ENCODE data around the gene MBNL1. TPM values are rescaled to one million over a fixed set of nuclear protein-coding genes. Genes with fewer than 3 reads are reported as not detected.

MBNL1 gene
- total RNA-seq, 1 donor from 2014 or later: 296 TPM

DNA sequence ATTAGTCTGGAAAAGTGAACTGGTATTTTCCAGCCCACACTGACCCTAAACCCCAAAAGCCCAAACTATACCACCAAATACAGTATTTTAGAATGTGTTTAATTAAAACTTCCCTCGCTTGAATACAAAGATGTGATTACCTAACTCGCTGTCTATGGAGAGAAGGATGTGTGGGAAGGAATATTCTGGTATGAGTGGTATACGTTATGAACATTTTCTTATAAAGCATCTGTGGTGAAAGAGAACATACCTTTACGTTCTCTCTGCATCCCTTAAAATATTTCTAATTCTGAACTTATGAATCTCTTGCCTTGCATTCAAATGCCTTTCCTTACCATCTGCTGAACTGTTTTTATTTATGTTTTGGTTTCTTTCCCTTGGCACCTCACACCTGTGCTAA, 201.4 kb downstream of the MBNL1 start:
- no peak overlapping the region for H3K4me3 Mint-ChIP-seq
- H3K27me3 Mint-ChIP-seq: peaks cover 6% of the 10 kb centered on the region
- peaks cover 9% of the 10 kb centered on the region for H3K36me3 Mint-ChIP-seq (ENCODE audit: low read depth)
- peaks cover 9% of the 10 kb centered on the region for H3K4me1 Mint-ChIP-seq
- H3K27ac Mint-ChIP-seq: no peak overlapping the region
- DNase-seq: no peak
- intact Hi-C loops (cut with micrococcal nuclease): loop anchor here (5.0 kb wide), 2 partner anchors 37 to 288 kb away; no protein-coding TSS in a partner anchor
- no peaks in the 10 kb centered on the region for H3K9me3 Mint-ChIP-seq

DNA sequence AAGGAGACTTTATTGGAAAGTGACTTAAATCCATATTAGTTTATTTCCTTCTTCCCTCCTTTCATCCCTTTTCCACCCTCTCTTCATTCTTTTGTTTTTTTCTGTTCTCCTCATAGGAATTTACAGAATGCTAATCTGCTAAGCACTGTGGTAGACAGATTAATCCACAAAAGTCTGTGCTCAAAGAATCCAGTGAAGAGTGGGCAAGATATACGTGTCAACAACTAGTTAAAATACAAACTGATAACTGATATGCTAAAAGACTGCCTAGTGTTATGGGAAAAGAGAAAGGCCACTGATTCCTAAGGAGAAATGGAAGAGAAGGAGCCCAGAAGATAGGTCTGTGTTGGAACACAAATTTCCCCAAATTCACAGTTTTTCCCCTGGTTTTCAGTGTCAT, 202.2 kb downstream of the MBNL1 start:
- Mint-ChIP-seq H3K36me3 (ENCODE audit: low read depth) (peaks cover 7% of the 10 kb centered on the region), H3K4me3 (no peak overlapping the region), H3K27me3 (peaks cover 6% of the 10 kb centered on the region), H3K9me3 (no peaks in the 10 kb centered on the region), H3K27ac (no peak overlapping the region), H3K4me1 (peaks cover 9% of the 10 kb centered on the region)
- intact Hi-C loops (cut with micrococcal nuclease): loop anchor here (5.0 kb wide), 2 partner anchors 36 to 289 kb away; no protein-coding TSS in a partner anchor
- no peak for DNase-seq

DNA sequence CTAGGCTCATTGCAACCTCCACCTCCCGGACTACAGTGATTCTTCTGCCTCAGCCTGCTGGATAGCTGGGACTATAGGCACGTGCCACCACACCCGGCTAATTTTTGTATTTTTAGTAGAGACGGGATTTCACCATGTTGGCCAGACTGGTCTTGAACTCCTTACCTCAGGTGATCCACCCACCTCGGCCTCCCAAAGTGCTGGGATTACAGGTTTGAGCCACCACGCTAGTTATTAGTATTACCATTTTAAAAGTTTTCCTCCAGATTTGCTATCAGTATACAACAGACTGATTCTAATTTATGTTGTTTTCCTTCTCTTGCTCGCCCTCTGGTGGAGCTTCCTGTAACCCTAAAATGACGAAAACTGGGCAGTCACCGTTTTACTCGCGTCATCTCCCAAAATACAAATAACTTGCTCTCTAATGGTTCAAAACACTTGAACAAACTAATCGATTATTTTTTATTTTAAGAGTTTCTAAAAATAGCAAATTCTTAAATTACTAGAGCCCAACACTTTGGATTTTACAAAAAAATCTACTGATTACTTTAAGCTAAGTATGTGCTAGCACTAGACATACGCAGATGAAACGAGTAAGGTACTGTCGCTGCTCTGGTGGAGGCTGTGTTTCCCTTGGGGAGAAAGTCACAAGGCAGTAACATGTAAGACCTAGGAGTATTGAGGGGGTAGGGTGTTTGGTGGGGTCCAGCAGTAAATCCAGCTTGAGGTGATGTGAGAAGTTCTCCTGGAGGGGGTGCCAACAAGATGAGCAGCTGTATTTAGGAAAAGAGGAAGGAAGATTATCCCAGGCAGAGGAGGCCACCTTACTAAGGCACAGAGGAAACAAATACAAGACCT, 203.3 kb downstream of the MBNL1 start:
- Mint-ChIP-seq H3K9me3 (no peaks in the 10 kb centered on the region), H3K4me3 (peak overlapping the region; percentile 36), H3K4me1 (peaks cover 6% of the 10 kb centered on the region), H3K27me3 (peaks cover 9% of the 10 kb centered on the region), H3K36me3 (ENCODE audit: low read depth) (peaks cover under 1% of the 10 kb centered on the region), H3K27ac (no peak overlapping the region)
- DNase-seq: peak; percentile 89
- intact Hi-C loops (cut with micrococcal nuclease): loop anchor here (1.0 to 5.0 kb wide), 4 partner anchors 35 to 400 kb away; no protein-coding TSS in a partner anchor

DNA sequence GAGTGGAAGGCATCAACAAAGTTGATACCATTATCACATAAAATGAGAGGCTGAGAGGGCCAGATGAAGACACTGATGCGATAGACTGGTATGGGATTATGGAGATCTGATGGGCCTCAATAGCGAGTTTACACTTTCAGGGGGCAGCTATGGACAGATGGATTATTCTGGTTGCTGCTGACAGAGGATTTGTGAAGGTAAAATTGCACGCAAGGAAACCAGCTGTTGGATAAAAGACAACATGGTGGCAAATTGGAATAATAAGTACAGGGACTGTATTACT, 203.9 kb downstream of the MBNL1 start:
- H3K4me3 Mint-ChIP-seq: no peak overlapping the region

DNA sequence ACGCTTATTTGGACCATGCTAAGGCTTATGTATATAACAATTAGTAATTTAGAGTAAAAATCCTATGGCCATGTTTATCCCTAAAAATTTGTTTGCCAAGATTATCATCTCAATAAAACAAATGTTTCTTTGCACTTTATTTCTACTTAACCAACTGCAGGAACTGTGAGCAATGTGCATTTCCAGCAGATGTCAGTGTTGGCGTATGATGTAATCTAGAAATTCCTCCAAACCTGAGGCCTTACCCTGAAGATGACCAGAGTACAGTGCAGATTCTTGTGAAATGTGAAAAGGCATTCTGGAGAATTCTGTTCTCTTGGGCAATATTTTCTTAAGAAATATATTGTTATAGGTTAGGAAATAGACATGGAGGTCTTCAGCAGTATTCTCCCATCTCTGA, 205.9 kb downstream of the MBNL1 start:
- peak; percentile 72 for DNase-seq
- peaks cover 5% of the 10 kb centered on the region for H3K4me1 Mint-ChIP-seq
- intact Hi-C loops (cut with micrococcal nuclease): loop anchor here (1.0 to 5.0 kb wide), 3 partner anchors 33 to 292 kb away; no protein-coding TSS in a partner anchor
- H3K27me3 Mint-ChIP-seq: peaks cover 17% of the 10 kb centered on the region
- no peaks in the 10 kb centered on the region for H3K36me3 Mint-ChIP-seq (ENCODE audit: low read depth)
- no peaks in the 10 kb centered on the region for H3K9me3 Mint-ChIP-seq
- no peak overlapping the region for H3K27ac Mint-ChIP-seq
- H3K4me3 Mint-ChIP-seq: no peak overlapping the region

More for the DNA sequence above, 203.9 kb downstream of the MBNL1 start:
- H3K9me3 Mint-ChIP-seq: no peaks in the 10 kb centered on the region
- no peak overlapping the region for H3K27ac Mint-ChIP-seq
- peaks cover 9% of the 10 kb centered on the region for H3K27me3 Mint-ChIP-seq
- H3K4me1 Mint-ChIP-seq: peaks cover 5% of the 10 kb centered on the region
- H3K36me3 Mint-ChIP-seq (ENCODE audit: low read depth): no peaks in the 10 kb centered on the region
- intact Hi-C loops (cut with micrococcal nuclease): loop anchor here (1.0 to 5.0 kb wide), 4 partner anchors 35 to 400 kb away; no protein-coding TSS in a partner anchor
- DNase-seq: no peak

DNA sequence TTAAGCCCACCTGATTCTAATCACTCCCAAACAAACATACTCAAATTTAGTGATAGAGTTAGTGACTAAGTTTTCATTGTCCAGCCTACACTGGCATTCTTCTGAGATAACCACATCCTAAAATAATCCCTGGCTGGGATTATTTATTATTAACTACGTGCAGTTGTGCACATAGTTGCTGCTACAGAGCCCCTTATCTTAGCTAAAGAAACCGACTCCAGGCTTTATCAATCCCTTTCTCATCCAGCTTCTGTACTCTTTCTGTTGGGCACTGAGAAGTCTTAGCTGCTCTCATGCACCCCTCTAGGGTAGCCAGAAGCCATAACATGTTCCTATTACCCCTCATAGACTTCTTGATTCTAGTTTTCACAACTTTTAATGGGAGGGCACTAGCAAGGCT, 208.7 kb downstream of the MBNL1 start:
- intact Hi-C loops (cut with micrococcal nuclease): no loop called here
- DNase-seq: no peak
- Mint-ChIP-seq H3K4me1 (peaks cover 3% of the 10 kb centered on the region), H3K36me3 (ENCODE audit: low read depth) (peaks cover 2% of the 10 kb centered on the region), H3K4me3 (no peak overlapping the region), H3K9me3 (peaks cover 7% of the 10 kb centered on the region), H3K27me3 (peaks cover 37% of the 10 kb centered on the region), H3K27ac (no peak overlapping the region)

DNA sequence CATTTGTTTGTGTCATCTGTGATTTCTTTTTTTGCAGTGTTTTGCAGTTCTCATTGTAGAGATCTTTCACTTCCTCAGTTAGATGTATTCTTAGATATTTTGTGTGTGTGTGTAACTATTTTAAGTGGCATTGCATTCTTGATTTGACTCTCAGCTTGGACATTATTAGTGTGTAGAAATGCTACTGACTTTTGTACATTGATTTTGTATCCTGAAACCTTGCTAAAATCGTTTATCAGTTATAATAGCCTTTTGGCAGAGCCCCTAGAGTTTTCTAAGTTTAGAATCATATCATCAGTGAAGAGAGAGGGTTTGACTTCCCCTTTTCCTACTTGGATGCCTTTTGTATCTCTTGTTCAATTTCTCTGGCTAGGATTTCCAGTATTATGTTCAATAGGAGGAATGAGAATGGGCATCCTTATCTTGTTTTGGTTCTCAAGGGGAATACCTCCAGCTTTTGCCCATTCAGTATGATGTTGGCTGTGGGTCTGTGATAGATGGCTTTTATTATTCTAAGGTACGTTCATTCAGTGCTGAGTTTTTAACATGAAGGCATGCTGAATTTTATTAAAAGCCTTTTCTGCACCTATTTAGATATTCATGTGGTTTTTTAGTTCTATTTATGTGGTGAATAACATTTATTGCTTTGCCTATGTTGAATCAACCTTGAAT, 211.7 kb downstream of the MBNL1 start:
- peaks cover 2% of the 10 kb centered on the region for H3K36me3 Mint-ChIP-seq (ENCODE audit: low read depth)

DNA sequence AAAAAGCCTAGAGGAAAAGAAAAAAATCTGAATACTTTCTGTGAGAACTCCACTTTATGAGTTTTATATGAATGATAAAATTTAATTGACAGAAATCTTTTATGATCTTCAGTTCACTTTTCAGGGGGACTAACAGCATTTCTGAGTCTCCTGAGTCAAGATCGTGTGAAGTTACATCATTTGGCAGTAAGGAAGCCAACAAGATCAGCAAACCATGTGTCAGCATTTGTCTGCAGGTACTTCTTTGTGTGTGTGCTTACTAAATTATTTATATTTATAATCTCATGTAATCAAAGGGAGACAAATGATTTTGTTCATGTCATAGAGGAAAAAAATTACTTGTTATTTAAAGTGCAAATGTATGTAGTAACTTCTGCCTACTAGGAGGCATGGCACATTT, 217.6 kb downstream of the MBNL1 start:
- DNase-seq: no peak
- no peaks in the 10 kb centered on the region for H3K4me1 Mint-ChIP-seq
- H3K4me3 Mint-ChIP-seq: no peak overlapping the region
- peaks cover 16% of the 10 kb centered on the region for H3K27me3 Mint-ChIP-seq
- intact Hi-C loops (cut with micrococcal nuclease): no loop called here
- H3K9me3 Mint-ChIP-seq: peaks cover 8% of the 10 kb centered on the region
- peaks cover 2% of the 10 kb centered on the region for H3K36me3 Mint-ChIP-seq (ENCODE audit: low read depth)
- no peak overlapping the region for H3K27ac Mint-ChIP-seq

More for the DNA sequence above, 211.7 kb downstream of the MBNL1 start:
- H3K4me1 Mint-ChIP-seq: no peaks in the 10 kb centered on the region
- no peak overlapping the region for H3K27ac Mint-ChIP-seq
- H3K4me3 Mint-ChIP-seq: no peak overlapping the region
- no peak for DNase-seq
- peaks cover 8% of the 10 kb centered on the region for H3K9me3 Mint-ChIP-seq
- peaks cover 37% of the 10 kb centered on the region for H3K27me3 Mint-ChIP-seq
- intact Hi-C loops (cut with micrococcal nuclease): no loop called here

DNA sequence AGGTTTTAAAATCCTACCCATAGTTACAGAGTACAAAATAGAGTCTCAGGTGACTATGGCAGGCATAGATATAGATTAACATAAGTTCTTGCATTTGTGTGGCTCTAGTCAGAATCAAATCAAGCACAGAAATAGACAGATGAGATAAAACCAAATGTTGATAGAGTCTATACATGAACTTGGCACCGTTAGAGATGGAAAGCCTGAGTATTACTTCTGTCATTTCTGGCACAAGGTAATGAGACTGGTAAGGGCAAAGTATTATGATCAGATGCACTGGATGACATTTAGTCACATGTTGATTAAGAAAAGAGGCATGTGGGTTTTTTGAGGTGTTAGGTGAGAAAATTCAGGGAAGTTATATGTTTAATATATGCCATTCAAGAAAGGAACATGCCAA, 219.7 kb downstream of the MBNL1 start:
- intact Hi-C loops (cut with micrococcal nuclease): no loop called here
- H3K9me3 Mint-ChIP-seq: no peaks in the 10 kb centered on the region
- H3K27me3 Mint-ChIP-seq: peaks cover 9% of the 10 kb centered on the region
- no peak for DNase-seq
- H3K27ac Mint-ChIP-seq: no peak overlapping the region
- H3K36me3 Mint-ChIP-seq (ENCODE audit: low read depth): no peaks in the 10 kb centered on the region
- no peak overlapping the region for H3K4me3 Mint-ChIP-seq
- H3K4me1 Mint-ChIP-seq: no peaks in the 10 kb centered on the region

DNA sequence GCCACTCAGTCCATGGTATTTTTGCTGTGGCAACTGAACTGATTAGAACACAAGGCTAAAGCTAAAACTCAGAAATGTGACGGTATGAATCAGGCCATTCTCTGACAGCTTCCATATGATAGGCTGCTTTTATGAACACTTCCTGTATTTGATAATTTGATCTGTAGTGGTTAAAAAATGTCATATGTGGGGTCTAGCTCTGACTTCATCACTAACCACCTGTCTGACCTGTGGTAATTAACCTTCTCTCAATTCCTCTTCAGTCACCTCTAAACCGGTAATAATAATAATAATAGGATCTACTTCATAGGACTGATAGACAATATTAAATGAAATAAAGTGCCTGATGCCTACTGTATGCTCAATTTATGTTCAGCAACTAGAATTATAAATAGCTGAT, 223.2 kb downstream of the MBNL1 start:
- intact Hi-C loops (cut with micrococcal nuclease): no loop called here

DNA sequence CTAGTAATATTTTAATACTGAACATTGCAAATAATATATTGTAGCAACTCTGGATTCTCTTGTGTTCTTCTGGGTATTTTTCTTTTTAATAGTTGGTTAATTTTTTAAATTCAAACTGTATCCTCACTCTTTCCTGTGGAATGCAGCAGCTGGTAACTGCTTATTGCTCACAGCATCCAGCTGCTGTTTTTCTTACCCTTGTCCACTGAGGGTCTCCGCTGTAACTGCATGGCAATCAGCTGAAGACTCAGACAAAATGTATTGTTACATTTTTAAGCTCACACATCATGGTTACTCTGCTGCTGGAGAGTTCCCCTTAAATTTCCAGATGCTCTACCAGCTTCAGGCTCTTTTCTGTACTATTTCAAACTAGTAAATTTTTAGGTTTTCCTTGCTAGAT, 227.6 kb downstream of the MBNL1 start:
- Mint-ChIP-seq H3K4me3 (no peak overlapping the region), H3K27me3 (peaks cover 22% of the 10 kb centered on the region), H3K36me3 (ENCODE audit: low read depth) (no peaks in the 10 kb centered on the region), H3K9me3 (no peaks in the 10 kb centered on the region), H3K4me1 (peaks cover 21% of the 10 kb centered on the region), H3K27ac (no peak overlapping the region)
- no peak for DNase-seq
- intact Hi-C loops (cut with micrococcal nuclease): no loop called here

More for the DNA sequence above, 223.2 kb downstream of the MBNL1 start:
- Mint-ChIP-seq H3K36me3 (ENCODE audit: low read depth) (no peaks in the 10 kb centered on the region), H3K27me3 (peaks cover 23% of the 10 kb centered on the region), H3K4me3 (no peak overlapping the region), H3K27ac (no peak overlapping the region), H3K9me3 (no peaks in the 10 kb centered on the region), H3K4me1 (peaks cover 3% of the 10 kb centered on the region)
- DNase-seq: no peak

DNA sequence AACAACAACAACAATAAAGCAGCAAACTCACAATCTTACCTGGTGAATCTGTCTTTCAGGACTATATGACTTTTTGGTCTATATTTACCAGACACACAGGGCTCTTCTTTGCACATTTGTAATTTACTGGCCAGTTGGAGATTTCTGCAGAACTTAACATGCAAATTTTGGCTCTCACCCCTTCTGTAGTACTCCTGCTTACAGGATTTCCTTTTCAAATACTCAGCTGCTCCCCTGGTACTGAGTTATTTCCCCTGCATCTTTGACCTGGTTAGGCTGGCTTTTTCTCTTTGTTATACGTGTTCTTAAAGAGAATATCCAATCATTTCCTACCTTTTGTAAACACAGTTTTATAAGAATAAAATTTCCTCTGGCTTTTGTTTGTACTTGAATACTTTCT, 228.0 kb downstream of the MBNL1 start:
- Mint-ChIP-seq H3K4me1 (peaks cover 21% of the 10 kb centered on the region), H3K27ac (no peak overlapping the region), H3K9me3 (no peaks in the 10 kb centered on the region), H3K4me3 (no peak overlapping the region), H3K27me3 (peaks cover 18% of the 10 kb centered on the region), H3K36me3 (ENCODE audit: low read depth) (no peaks in the 10 kb centered on the region)
- intact Hi-C loops (cut with micrococcal nuclease): no loop called here
- DNase-seq: no peak

DNA sequence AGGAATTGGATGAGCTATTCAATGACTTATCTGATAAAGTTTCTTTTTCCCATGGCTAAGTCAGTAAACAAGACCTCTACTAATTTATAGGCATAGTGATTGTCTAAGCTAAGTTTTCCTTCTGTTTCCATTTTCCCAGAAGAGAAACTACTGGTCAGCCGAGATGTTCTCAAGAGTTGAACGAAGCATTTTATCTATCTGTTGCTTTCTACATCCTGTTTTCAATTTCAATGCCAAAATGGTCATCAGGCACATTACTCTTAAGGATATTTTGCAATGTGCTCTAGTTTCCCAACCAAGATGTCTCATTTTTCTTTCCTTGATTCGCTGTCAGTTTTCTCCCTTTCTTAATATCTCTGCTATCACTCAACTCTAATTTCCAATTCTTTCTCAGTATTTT, 228.7 kb downstream of the MBNL1 start:
- Mint-ChIP-seq H3K4me1 (peaks cover 21% of the 10 kb centered on the region), H3K27ac (no peak overlapping the region), H3K9me3 (no peaks in the 10 kb centered on the region), H3K27me3 (peaks cover 18% of the 10 kb centered on the region), H3K36me3 (ENCODE audit: low read depth) (peaks cover 1% of the 10 kb centered on the region), H3K4me3 (no peak overlapping the region)
- DNase-seq: no peak
- intact Hi-C loops (cut with micrococcal nuclease): no loop called here

DNA sequence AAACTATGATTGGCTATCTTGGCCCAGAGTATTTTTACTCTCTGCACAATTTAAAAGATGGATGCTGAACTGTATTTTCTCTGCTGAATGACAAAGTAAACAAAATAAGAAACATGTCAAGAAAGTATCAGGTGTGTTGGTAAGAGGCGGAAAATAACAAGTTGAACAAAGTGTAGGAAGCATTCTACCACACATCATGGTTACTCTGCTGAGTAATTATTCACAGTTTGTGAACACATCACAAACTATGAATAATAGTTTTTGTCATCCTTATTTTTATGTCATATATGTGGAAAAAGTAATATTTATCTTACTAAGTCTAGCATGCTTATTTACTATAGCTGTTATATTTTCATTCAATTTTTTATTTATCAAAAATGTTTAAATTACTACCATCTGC, 229.2 kb downstream of the MBNL1 start:
- DNase-seq: no peak
- peaks cover 16% of the 10 kb centered on the region for H3K27me3 Mint-ChIP-seq
- intact Hi-C loops (cut with micrococcal nuclease): no loop called here
- no peak overlapping the region for H3K27ac Mint-ChIP-seq
- peaks cover 4% of the 10 kb centered on the region for H3K9me3 Mint-ChIP-seq
- peaks cover 1% of the 10 kb centered on the region for H3K36me3 Mint-ChIP-seq (ENCODE audit: low read depth)
- no peak overlapping the region for H3K4me3 Mint-ChIP-seq
- peaks cover 21% of the 10 kb centered on the region for H3K4me1 Mint-ChIP-seq
